ENCODE measurements around the gene BFAR. TPM values are rescaled to one million over a fixed set of nuclear protein-coding genes. Genes with fewer than 3 reads are reported as not detected.
A peak's percentile ranks its signal among the peaks of the same experiment; 100 is the strongest.
"Not testable (repeated sequence)": the region's sequence is repeated elsewhere in the genome, so short reads cannot be mapped to it uniquely, and the experiment has no call there.

Gene BFAR
- total and polyA plus RNA-seq, 2 experiments from 2014 or later: 44.6 to 98.9 TPM

- H3K4me1 ChIP-seq (ENCODE audit: insufficient read depth): peaks cover 17% of the 10 kb centered on the region
- 57% methylated on average over 12 of the region's 12 CpGs for WGBS (ENCODE audit: low lambda C conversion rate, missing lambda C conversion rate)
- H3K79me2 ChIP-seq: peaks cover 50% of the 10 kb centered on the region
- no peaks in the 10 kb centered on the region for H3K36me3 ChIP-seq (replicated peaks; ENCODE audit: insufficient read depth, low read depth)
- H3K4me3 ChIP-seq: peak overlapping the region; percentile 95
- H3K27ac ChIP-seq: peak overlapping the region; percentile 94
- no peaks in the 10 kb centered on the region for H3K27me3 ChIP-seq
- H3K4me2 ChIP-seq: peak overlapping the region; percentile 95
- no peak for TF ChIP-seq CTCF (IDR thresholded peaks at IDR 0.05; ENCODE audit: poor library complexity)
- no peak for TF ChIP-seq EZH2phosphoT487 (IDR thresholded peaks at IDR 0.05; ENCODE audit: low read depth, severe bottlenecking, unreplicated experiment)
- no peak for TF ChIP-seq EZH2 (IDR thresholded peaks at IDR 0.05; ENCODE audit: borderline replicate concordance)
- H4K20me1 ChIP-seq (ENCODE audit: insufficient read depth, poor library complexity, severe bottlenecking): no peaks in the 10 kb centered on the region
- H3K9me3 ChIP-seq (ENCODE audit: low read depth): no peaks in the 10 kb centered on the region
- H3K9me2 ChIP-seq (replicated peaks; ENCODE audit: insufficient read depth): no peaks in the 10 kb centered on the region
- peak overlapping the region; percentile 54 for H2AFZ ChIP-seq
- DNase-seq (ENCODE audit: low spot score): no peak
Observed at GRCh38 chr16:14628806-14629611, 3.7 kb upstream of the BFAR start.

GRCh38 chr16:14629612-14629918 lies 3.2 kb upstream of the BFAR start:
- Histone ChIP-seq H3K4me2 (peak overlapping the region; percentile 95), H3K9me3 (ENCODE audit: low read depth) (no peaks in the 10 kb centered on the region), H3K4me1 (ENCODE audit: insufficient read depth) (peaks cover 21% of the 10 kb centered on the region), H3K36me3 (replicated peaks; ENCODE audit: insufficient read depth, low read depth) (no peaks in the 10 kb centered on the region), H3K27me3 (no peaks in the 10 kb centered on the region), H3K79me2 (peaks cover 55% of the 10 kb centered on the region), H4K20me1 (ENCODE audit: insufficient read depth, poor library complexity, severe bottlenecking) (peaks cover 5% of the 10 kb centered on the region), H3K9me2 (replicated peaks; ENCODE audit: insufficient read depth) (no peaks in the 10 kb centered on the region), H3K4me3 (peak overlapping the region; percentile 95), H2AFZ (peak overlapping the region; percentile 54), H3K27ac (peak overlapping the region; percentile 94)
- no peak for TF ChIP-seq EZH2 (IDR thresholded peaks at IDR 0.05; ENCODE audit: borderline replicate concordance)
- no peak for TF ChIP-seq EZH2phosphoT487 (IDR thresholded peaks at IDR 0.05; ENCODE audit: low read depth, severe bottlenecking, unreplicated experiment)
- no peak for TF ChIP-seq CTCF (IDR thresholded peaks at IDR 0.05; ENCODE audit: poor library complexity)
- DNase-seq (ENCODE audit: low spot score): no peak
- 4% methylated on average over 9 of the region's 17 CpGs for WGBS (ENCODE audit: low lambda C conversion rate, missing lambda C conversion rate)

- TF ChIP-seq CTCF (IDR thresholded peaks at IDR 0.05; ENCODE audit: poor library complexity) (no peak), EZH2 (IDR thresholded peaks at IDR 0.05; ENCODE audit: borderline replicate concordance) (no peak), EZH2phosphoT487 (IDR thresholded peaks at IDR 0.05; ENCODE audit: low read depth, severe bottlenecking, unreplicated experiment) (no peak)
- H3K79me2 ChIP-seq: peaks cover 60% of the 10 kb centered on the region
- DNase-seq (ENCODE audit: low spot score): peak; percentile 99
- no peaks in the 10 kb centered on the region for H3K9me2 ChIP-seq (replicated peaks; ENCODE audit: insufficient read depth)
- H3K36me3 ChIP-seq (replicated peaks; ENCODE audit: insufficient read depth, low read depth): no peaks in the 10 kb centered on the region
- peaks cover 24% of the 10 kb centered on the region for H3K4me1 ChIP-seq (ENCODE audit: insufficient read depth)
- H3K27ac ChIP-seq: peak within 1 kb of the TSS; percentile 97
- WGBS (ENCODE audit: low lambda C conversion rate, missing lambda C conversion rate): 4% methylated on average over 38 of the region's 51 CpGs
- H3K4me3 ChIP-seq: peak within 1 kb of the TSS; percentile 95
- peaks cover 10% of the 10 kb centered on the region for H4K20me1 ChIP-seq (ENCODE audit: insufficient read depth, poor library complexity, severe bottlenecking)
- H3K27me3 ChIP-seq: no peaks in the 10 kb centered on the region
- no peaks in the 10 kb centered on the region for H3K9me3 ChIP-seq (ENCODE audit: low read depth)
- peak within 1 kb of the TSS; percentile 95 for H3K4me2 ChIP-seq
- peak within 1 kb of the TSS; percentile 95 for H2AFZ ChIP-seq
Observed at GRCh38 chr16:14629919-14630619, 2.7 kb upstream of the BFAR start, which contains the start of gene PARN. Gene PARN, minus strand, starts transcription at chr16:14630260. Its CDS starts 135 bp downstream, at chr16:14630125.

- Histone ChIP-seq H3K27ac (peak overlapping the region; percentile 97), H3K4me2 (peak overlapping the region; percentile 78), H3K79me2 (peaks cover 61% of the 10 kb centered on the region), H2AFZ (peak overlapping the region; percentile 95), H4K20me1 (ENCODE audit: insufficient read depth, poor library complexity, severe bottlenecking) (peaks cover 17% of the 10 kb centered on the region), H3K4me1 (ENCODE audit: insufficient read depth) (peaks cover 32% of the 10 kb centered on the region)
- whole genome bisulfite sequencing (ENCODE audit: low lambda C conversion rate, missing lambda C conversion rate): 90% methylated on average over 29 of the region's 29 CpGs
- not testable (repeated sequence) for H3K36me3 ChIP-seq (replicated peaks; ENCODE audit: insufficient read depth, low read depth); H3K9me2 ChIP-seq (replicated peaks; ENCODE audit: insufficient read depth); DNase-seq (ENCODE audit: low spot score); H3K27me3 ChIP-seq; H3K4me3 ChIP-seq; H3K9me3 ChIP-seq (ENCODE audit: low read depth)
Observed at GRCh38 chr16:14630620-14631330, 2.0 kb upstream of the BFAR start.
